Endothelial cell of umbilical vein (primary cell): ENCODE measurements around the gene TEX9. TPM values are rescaled to one million over a fixed set of nuclear protein-coding genes. Genes with fewer than 3 reads are reported as not detected.
"Not testable (repeated sequence)": the region's sequence is repeated elsewhere in the genome, so short reads cannot be mapped to it uniquely, and the experiment has no call there.

ENCODE experiments used
- Bru-seq: library from RNA; stranded (reverse); fragments of 400-500 nt; gene quantifications from one replicate; lab custom pipeline; 2021; lab: Mats Ljungman, UMichigan
- BruChase-seq, 2 experiments: library from RNA; stranded (reverse); fragments of 400-500 nt; gene quantifications; one replicate each; lab custom pipeline; 2021; lab: Mats Ljungman, UMichigan
- BruUV-seq: library from RNA; stranded (reverse); fragments of 400-500 nt; replicated peaks from 2 replicates; lab custom pipeline; 2021; lab: Mats Ljungman, UMichigan
- CTCF ChIA-PET: fragments of 300-600, 350-600 bp; sonication (Branson Sonifier 250); formaldehyde crosslinking; loops from one replicate; lab custom pipeline; 2021; ENCODE audit warnings: antibody characterized with exemption, inconsistent platforms; lab: Charles Lee
- POLR2A ChIA-PET: fragments of 300-600, 350-600 bp; sonication (Branson Sonifier 250); formaldehyde crosslinking; loops from one replicate; lab custom pipeline; 2021; ENCODE audit warnings: antibody characterized with exemption, inconsistent platforms; lab: Charles Lee
- DNase-seq: peaks from one replicate; pipeline ENCODE4 v3.0.0-alpha.2; 2011; ENCODE audit warnings: low read depth, low spot score
- FAIRE-seq: peaks from 2 replicates; lab custom pipeline; 2011; peaks lifted over from hg19 to GRCh38; lab: Jason Lieb, UNC
- H2AFZ ChIP-seq: 2 replicates; pipeline ENCODE4 v1.6.0; 2012; ENCODE audit warnings: low read depth, low read length, control low read depth, inconsistent platforms
- H3K27ac ChIP-seq: 2 replicates; pipeline ENCODE4 v1.5.1; 2011; ENCODE audit warnings: low read depth, mild to moderate bottlenecking, control low read depth, low read length, moderate library complexity; ENCODE audit not compliant: insufficient read depth
- H3K27me3 ChIP-seq, 2 experiments: 2 replicates each; pipeline versions ENCODE4 v1.6.0 to v1.6.1; 2011; ENCODE audit warnings: low read length in 2 of 2, mixed read lengths in 1 of 2; ENCODE audit not compliant: control insufficient read depth in 2 of 2, insufficient read depth in 2 of 2
- H3K36me3 ChIP-seq, 2 experiments: 2 replicates in 1 of 2; 3 replicates in 1 of 2; pipeline ENCODE4 v1.5.1; 2011; ENCODE audit warnings: low read length in 2 of 2, mild to moderate bottlenecking in 1 of 2, moderate library complexity in 1 of 2; ENCODE audit not compliant: control insufficient read depth in 2 of 2, insufficient read depth in 2 of 2; ENCODE audit errors: extremely low read depth in 1 of 2
- H3K4me1 ChIP-seq: 3 replicates; pipeline ENCODE4 v1.5.1; 2011; ENCODE audit warnings: mild to moderate bottlenecking, low read length; ENCODE audit not compliant: control insufficient read depth, insufficient read depth; ENCODE audit errors: extremely low read depth
- H3K4me2 ChIP-seq: 2 replicates; pipeline ENCODE4 v1.6.1; 2011; ENCODE audit warnings: low read length, control low read depth, mixed read lengths; ENCODE audit not compliant: insufficient read depth
- H3K4me3 ChIP-seq, 3 experiments: fragments of 200-600 bp in 1 of 3; sonication (generic), shearing (Covaris generic) in 1 of 3; replicated peaks in 1 of 3; 2 replicates each; pipeline ENCODE4 v1.5.1; 2011 to 2016; ENCODE audit warnings: control low read depth in 3 of 3, low read length in 3 of 3, mild to moderate bottlenecking in 2 of 3, inconsistent platforms in 1 of 3, low read depth in 1 of 3, moderate library complexity in 1 of 3; ENCODE audit not compliant: insufficient read depth in 1 of 3
- H3K79me2 ChIP-seq: 2 replicates; pipeline ENCODE4 v1.6.0; 2012; ENCODE audit warnings: low read length, inconsistent platforms; ENCODE audit not compliant: control insufficient read depth, insufficient read depth
- H3K9ac ChIP-seq: replicated peaks from 2 replicates; pipeline ENCODE3; 2011; ENCODE audit warnings: low read length, control low read depth; ENCODE audit not compliant: insufficient read depth; ENCODE audit errors: extremely low read depth
- H3K9me1 ChIP-seq: replicated peaks from 3 replicates; pipeline ENCODE4 v1.6.0; 2011; ENCODE audit warnings: mild to moderate bottlenecking, low read length; ENCODE audit not compliant: control insufficient read depth, insufficient read depth; ENCODE audit errors: extremely low read depth
- H3K9me3 ChIP-seq: replicated peaks from 2 replicates; pipeline ENCODE4 v1.5.1; 2012; ENCODE audit warnings: low read length, inconsistent platforms; ENCODE audit not compliant: control insufficient read depth, insufficient read depth
- H4K20me1 ChIP-seq: replicated peaks from 2 replicates; pipeline ENCODE3; 2011; ENCODE audit warnings: mild to moderate bottlenecking, low read length; ENCODE audit not compliant: control insufficient read depth, insufficient read depth; ENCODE audit errors: extremely low read depth
- CTCF ChIP-seq, 2 donors: IDR thresholded peaks; 1 replicate in 1 of 2; 2 replicates in 1 of 2; pipeline ENCODE4 v1.5.1; 2011; ENCODE audit warnings: low read length in 2 of 2, mild to moderate bottlenecking in 2 of 2, moderate library complexity in 2 of 2, control low read depth in 1 of 2, inconsistent platforms in 1 of 2, low read depth in 1 of 2; ENCODE audit not compliant: insufficient read depth in 1 of 2; ENCODE audit errors: extremely low read depth in 1 of 2
- EZH2 ChIP-seq: IDR thresholded peaks from 2 replicates; pipeline ENCODE4 v1.6.1; 2012; ENCODE audit warnings: borderline replicate concordance, low read depth, mild to moderate bottlenecking, moderate library complexity, low read length, inconsistent platforms; ENCODE audit not compliant: severe bottlenecking
- FOS ChIP-seq: IDR thresholded peaks from 2 replicates; pipeline ENCODE4 v1.6.1; 2011; ENCODE audit warnings: mild to moderate bottlenecking, low read length, moderate library complexity, borderline replicate concordance; ENCODE audit not compliant: insufficient read depth
- GATA2 ChIP-seq: IDR thresholded peaks from 2 replicates; pipeline ENCODE4 v1.7.0; 2011; ENCODE audit warnings: low read depth, mild to moderate bottlenecking, moderate library complexity, mixed read lengths, low read length; ENCODE audit not compliant: insufficient read length, insufficient read depth
- JUN ChIP-seq: IDR thresholded peaks from 2 replicates; pipeline ENCODE4 v1.6.1; 2011; ENCODE audit warnings: borderline replicate concordance, low read depth; ENCODE audit not compliant: insufficient read length, insufficient read depth
- MAX ChIP-seq: IDR thresholded peaks from 2 replicates; pipeline ENCODE4 v1.6.1; 2011; ENCODE audit not compliant: insufficient read depth, insufficient read length
- MYC ChIP-seq: IDR thresholded peaks from one replicate; pipeline ENCODE4 v1.6.1; 2011; ENCODE audit warnings: mild to moderate bottlenecking, low read depth, low read length
- POLR2A ChIP-seq: IDR thresholded peaks from 2 replicates; pipeline ENCODE4 v1.6.1; 2012; ENCODE audit warnings: low read depth, mild to moderate bottlenecking, control low read depth, low read length
- POLR2AphosphoS5 ChIP-seq: IDR thresholded peaks from 2 replicates; pipeline ENCODE4 v1.6.1; 2012; ENCODE audit warnings: low read depth, mild to moderate bottlenecking, control low read depth, low read length, moderate library complexity; ENCODE audit not compliant: insufficient read depth
- dilution Hi-C: fragments of 300-500 bp; cut with MboI; formaldehyde crosslinking; loops from one replicate; pipeline ENCODE4 v1.15.0; 2019; ENCODE audit warnings: low sequenced_read_pairs; ENCODE audit not compliant: extremely low pct_ligation_motif_present
- intact Hi-C: fragments of 100-400 bp; cut with micrococcal nuclease; formaldehyde crosslinking; loops from one replicate; pipeline ENCODE4 v1.10.0; 2022
- long read RNA-seq: library from polyadenylated mRNA; stranded (forward); transcript quantifications from one replicate; pipeline ENCODE4 v2.0.0, GENCODE V29; 2021
- polyA minus RNA-seq, 3 experiments: library from RNA; depleted of rRNA, polyadenylated mRNA; stranded (reverse); fragments of >200 nt; gene quantifications; 1 replicate in 1 of 3; 2 replicates in 2 of 3; pipeline ENCODE4 v1.2.3, GENCODE V29; 2011
- polyA plus RNA-seq, 4 experiments: library from polyadenylated mRNA; depleted of rRNA in 3 of 4; stranded (reverse) in 3 of 4; unstranded in 1 of 4; fragments of >200 nt; gene quantifications; 2 replicates each; pipeline versions ENCODE4 v1.2.1 to v1.2.3, GENCODE V29; 2011 to 2012; ENCODE audit warnings: missing spikeins in 1 of 4
- total RNA-seq: library from RNA; stranded (reverse); gene quantifications from 2 replicates; pipeline ENCODE4 v1.2.3, GENCODE V29; 2021

TEX9 gene
- total RNA-seq (1.7 and 2.5 TPM in 2 replicates), polyA plus RNA-seq (0.30 and 0.33 TPM in 2 replicates), polyA minus RNA-seq (2.5 and 2.8 TPM in 2 replicates), Bru-seq, nascent RNA (percentile 42 among the genes with signal in this experiment), BruChase-seq, experiment 1, labeled RNA remaining after a 6-hour chase (percentile 32 among the genes with signal in this experiment), BruChase-seq, experiment 2, labeled RNA remaining after a 2-hour chase (percentile 47 among the genes with signal in this experiment)
- 0.50 and 0.66 TPM in 2 replicates for polyA plus RNA-seq (2011; cell fraction: cytosol; rRNA removed)
- polyA plus RNA-seq (2011; cell fraction: nucleus; rRNA removed), result 1.1 and 2.4 TPM in 2 replicates
- polyA plus RNA-seq (2012), result 0.26 and 0.76 TPM in 2 replicates
- 4.2 TPM for polyA minus RNA-seq (2011; cell fraction: cytosol; rRNA and poly(A)+ RNA removed)
- polyA minus RNA-seq (2011; cell fraction: nucleus; rRNA and poly(A)+ RNA removed), result 8.6 and 10.0 TPM in 2 replicates
- long read RNA-seq, partial matches to known transcripts, result 4 of 5 reads
- long read RNA-seq, other reads (novel, unspliced or antisense), result 1 of 5 reads

DNA sequence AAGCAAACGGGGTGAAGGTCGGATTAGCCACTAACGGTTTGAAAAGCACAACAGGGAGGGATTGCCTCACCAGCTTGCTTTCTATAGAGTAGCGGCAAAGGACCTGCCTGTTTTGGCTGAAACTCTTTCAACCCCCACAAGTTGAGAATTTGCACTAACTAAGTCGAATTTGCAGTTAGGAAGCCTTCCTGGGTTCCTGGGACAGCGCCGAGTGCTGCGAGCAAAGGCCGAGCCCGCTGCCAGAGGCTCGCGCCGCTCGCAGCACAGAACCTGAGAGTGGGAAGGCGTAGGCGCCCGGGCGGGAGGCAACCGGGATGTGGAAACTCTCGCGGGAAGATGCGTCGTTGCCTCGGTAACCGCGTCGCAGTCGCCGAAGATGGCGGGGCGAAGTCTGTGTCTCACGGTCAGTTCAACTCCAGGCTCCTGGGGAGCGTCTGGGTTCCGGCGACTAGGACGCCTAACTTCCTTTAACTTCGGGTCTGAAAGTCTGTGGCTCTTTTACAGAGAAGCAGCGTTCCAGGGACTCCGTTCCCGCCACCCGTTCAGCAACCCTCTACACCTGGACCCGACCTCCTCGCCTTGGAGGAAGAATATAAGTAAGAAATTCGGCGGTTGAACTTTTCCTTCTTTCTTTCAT lies at the start of gene TEX9:
TSS of gene TEX9 (plus strand) at position 352 of the 637 bp plus-strand sequence. CDS start at position 377, 25 bp downstream.
- dilution Hi-C loops (no loop called here), intact Hi-C loops (loop anchor here (5.0 kb wide), 1 partner anchor 118 kb away; no protein-coding TSS in a partner anchor)
- ChIA-PET POLR2A (no interaction called here), CTCF (interaction anchor here (0.9 to 1.1 kb wide), 2 partner anchors 12 to 105 kb away, joined by 3 read pairs; no protein-coding TSS in a partner anchor)
- no peak within 1 kb of the TSS for H3K27ac ChIP-seq
- H3K36me3 ChIP-seq, result no peaks in the 10 kb centered on the region
- peak within 1 kb of the TSS; percentile 66 for H3K9ac ChIP-seq
- H3K9me3 ChIP-seq, result no peaks in the 10 kb centered on the region
- no peaks in the 10 kb centered on the region for H4K20me1 ChIP-seq
- FAIRE-seq, result peak; percentile 79
- TF ChIP-seq CTCF (IDR thresholded peaks at IDR 0.05; ENCODE audit: extremely low read depth in 1 of 2, insufficient read depth in 1 of 2, low read depth in 1 of 2, low read length in 2 of 2) (no peak), POLR2AphosphoS5 (no peak), EZH2 (no peak), JUN (no peak), MYC (no peak), GATA2 (no peak), MAX (no peak), FOS (no peak), POLR2A (no peak)
- peak within 1 kb of the TSS; percentile 98 for H3K4me2 ChIP-seq
- peak within 1 kb of the TSS; percentile 100 for H2AFZ ChIP-seq
- peak within 1 kb of the TSS; percentile 55 to 98 (median 90) for H3K4me3 ChIP-seq
- H3K4me1 ChIP-seq, result peaks cover 12% of the 10 kb centered on the region
- no peaks in the 10 kb centered on the region for H3K9me1 ChIP-seq
- no peaks in the 10 kb centered on the region for H3K79me2 ChIP-seq
- no TSS peak for BruUV-seq
- peak; percentile 74 for DNase-seq
- H3K27me3 ChIP-seq, result peaks cover 0 to 7% of the 10 kb centered on the region in 2 experiments

DNA sequence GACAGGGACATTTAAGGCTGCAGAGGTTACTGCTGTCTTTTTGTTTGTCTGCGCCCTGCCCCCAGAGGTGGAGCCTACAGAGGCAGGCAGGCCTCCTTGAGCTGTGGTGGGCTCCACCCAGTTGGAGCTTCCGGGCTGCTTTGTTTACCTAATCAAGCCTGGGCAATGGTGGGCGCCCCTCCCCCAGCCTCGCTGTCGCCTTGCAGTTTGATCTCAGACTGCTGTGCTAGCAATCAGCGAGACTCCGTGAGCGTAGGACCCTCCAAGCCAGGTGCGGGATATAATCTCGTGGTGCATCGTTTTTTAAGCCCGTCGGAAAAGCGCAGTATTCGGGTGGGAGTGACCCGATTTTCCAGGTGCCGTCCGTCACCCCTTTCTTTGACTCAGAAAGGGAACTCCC lies 48.7 kb upstream of the TEX9 start:
- POLR2A ChIA-PET, H3K27me3 ChIP-seq, H3K4me3 ChIP-seq, H3K27ac ChIP-seq, H2AFZ ChIP-seq, BruUV-seq, H4K20me1 ChIP-seq, DNase-seq, FAIRE-seq, H3K9ac ChIP-seq, H3K36me3 ChIP-seq, H3K4me1 ChIP-seq, H3K9me3 ChIP-seq, H3K79me2 ChIP-seq, H3K4me2 ChIP-seq, H3K9me1 ChIP-seq, intact Hi-C loops, dilution Hi-C loops, CTCF ChIA-PET: not testable (repeated sequence)
